HUES6 (cell line): ENCODE measurements around the gene SATB2.
A peak's percentile ranks its signal among the peaks of the same experiment; 100 is the strongest.

Experiments
- H3K27ac ChIP-seq: 2 replicates; pipeline ENCODE4 v1.7.0; 2013; ENCODE audit warnings: low read depth, mild to moderate bottlenecking, low read length, inconsistent platforms
- H3K27me3 ChIP-seq: 2 replicates; pipeline ENCODE4 v1.6.1; 2013; ENCODE audit warnings: low read length; ENCODE audit not compliant: control insufficient read depth, insufficient read depth
- H3K36me3 ChIP-seq: 2 replicates; pipeline ENCODE4 v1.6.1; 2013; ENCODE audit warnings: low read length; ENCODE audit not compliant: control insufficient read depth, insufficient read depth
- H3K4me1 ChIP-seq: 2 replicates; pipeline ENCODE4 v1.6.1; 2013; ENCODE audit warnings: low read length; ENCODE audit not compliant: control insufficient read depth, insufficient read depth
- H3K4me3 ChIP-seq: 2 replicates; pipeline ENCODE4 v1.5.1; 2013; ENCODE audit warnings: low read depth, low read length
- H3K9ac ChIP-seq: one replicate; pipeline ENCODE4 v1.6.1; 2013; ENCODE audit warnings: mild to moderate bottlenecking, low read length
- H3K9me3 ChIP-seq: 2 replicates; pipeline ENCODE4 v1.6.1; 2013; ENCODE audit warnings: low read depth, low read length; ENCODE audit not compliant: control insufficient read depth, insufficient read depth

SATB2 gene

GRCh38 chr2:199444749-199445148, 13.0 kb downstream of the SATB2 start:
- Histone ChIP-seq H3K27me3 (no peaks in the 10 kb centered on the region), H3K36me3 (no peaks in the 10 kb centered on the region), H3K4me1 (peaks cover 22% of the 10 kb centered on the region), H3K9me3 (no peaks in the 10 kb centered on the region), H3K27ac (no peak overlapping the region), H3K9ac (no peak overlapping the region), H3K4me3 (no peak overlapping the region)

GRCh38 chr2:199443589-199444130, 14.1 kb downstream of the SATB2 start:
- no peaks in the 10 kb centered on the region for H3K27me3 ChIP-seq
- no peak overlapping the region for H3K9ac ChIP-seq
- H3K27ac ChIP-seq = no peak overlapping the region
- no peaks in the 10 kb centered on the region for H3K9me3 ChIP-seq
- no peaks in the 10 kb centered on the region for H3K36me3 ChIP-seq
- H3K4me3 ChIP-seq = no peak overlapping the region
- H3K4me1 ChIP-seq = peaks cover 32% of the 10 kb centered on the region

DNA sequence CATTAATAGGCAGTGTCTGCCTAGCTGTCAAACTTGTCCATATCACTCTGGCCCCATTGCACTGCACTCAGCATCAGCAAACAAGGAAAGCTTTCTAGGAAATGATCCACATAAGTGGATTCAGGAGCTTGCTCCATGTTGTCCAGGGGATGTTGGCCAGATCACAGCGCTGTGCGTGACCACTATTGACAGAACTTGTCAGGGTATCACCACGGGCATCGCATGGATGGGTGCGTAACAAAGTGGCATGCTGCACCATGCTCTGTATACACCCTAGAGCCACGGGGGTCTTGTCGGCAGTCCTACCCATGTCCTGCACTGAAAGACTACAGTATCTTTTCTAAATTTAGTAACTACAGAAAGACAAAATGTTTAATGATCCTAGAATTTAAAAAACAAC, 15.6 kb downstream of the SATB2 start:
- Histone ChIP-seq H3K4me1 (peaks cover 31% of the 10 kb centered on the region), H3K9ac (no peak overlapping the region), H3K36me3 (no peaks in the 10 kb centered on the region), H3K9me3 (no peaks in the 10 kb centered on the region), H3K27me3 (no peaks in the 10 kb centered on the region), H3K4me3 (no peak overlapping the region), H3K27ac (no peak overlapping the region)

GRCh38 chr2:199441759-199442158, 16.0 kb downstream of the SATB2 start:
- H3K4me1 ChIP-seq = peaks cover 27% of the 10 kb centered on the region
- no peaks in the 10 kb centered on the region for H3K27me3 ChIP-seq
- H3K9ac ChIP-seq = no peak overlapping the region
- H3K27ac ChIP-seq = no peak overlapping the region
- H3K9me3 ChIP-seq = no peaks in the 10 kb centered on the region
- H3K4me3 ChIP-seq = no peak overlapping the region
- no peaks in the 10 kb centered on the region for H3K36me3 ChIP-seq

DNA sequence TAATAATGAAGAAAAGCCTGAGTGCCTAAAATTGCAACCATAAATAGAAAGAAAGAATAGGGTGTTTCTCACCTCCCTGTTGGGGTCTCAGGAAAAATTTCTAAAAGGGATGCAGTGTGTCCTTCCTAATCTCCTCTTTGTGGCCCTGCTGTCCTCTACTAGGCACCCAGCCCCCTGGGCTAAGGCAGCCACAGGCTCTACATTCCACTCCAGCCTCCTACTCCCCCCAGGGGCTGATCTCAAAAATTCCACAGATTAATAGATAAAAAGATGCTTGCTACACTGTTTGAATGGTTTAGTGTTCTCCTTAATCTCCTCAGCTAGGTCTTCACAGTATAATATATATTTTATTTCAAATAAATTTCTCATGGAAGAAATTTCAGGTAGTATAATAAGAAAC, 17.6 kb downstream of the SATB2 start:
- no peaks in the 10 kb centered on the region for H3K36me3 ChIP-seq
- peaks cover 26% of the 10 kb centered on the region for H3K4me1 ChIP-seq

GRCh38 chr2:199439542-199439941, 18.2 kb downstream of the SATB2 start:
- peak overlapping the region; percentile 1 for H3K9ac ChIP-seq
- no peaks in the 10 kb centered on the region for H3K9me3 ChIP-seq
- no peaks in the 10 kb centered on the region for H3K36me3 ChIP-seq
- no peak overlapping the region for H3K4me3 ChIP-seq
- H3K27ac ChIP-seq = no peak overlapping the region
- no peaks in the 10 kb centered on the region for H3K27me3 ChIP-seq
- H3K4me1 ChIP-seq = peaks cover 26% of the 10 kb centered on the region

More for the DNA sequence above, 17.6 kb downstream of the SATB2 start:
- Histone ChIP-seq H3K9me3 (no peaks in the 10 kb centered on the region), H3K27me3 (no peaks in the 10 kb centered on the region), H3K4me3 (no peak overlapping the region), H3K27ac (no peak overlapping the region), H3K9ac (no peak overlapping the region)

- Histone ChIP-seq H3K4me1 (peaks cover 26% of the 10 kb centered on the region), H3K27ac (0 out of 2 replicates have a peak overlapping the region, but pooled peaks have one; percentile 4), H3K4me3 (no peak overlapping the region), H3K27me3 (no peaks in the 10 kb centered on the region), H3K9me3 (no peaks in the 10 kb centered on the region), H3K36me3 (no peaks in the 10 kb centered on the region), H3K9ac (peak overlapping the region; percentile 1)
These were observed 18.7 kb downstream of the SATB2 start for GRCh38 chr2:199439066-199439465.

- no peaks in the 10 kb centered on the region for H3K36me3 ChIP-seq
- no peak overlapping the region for H3K9ac ChIP-seq
- H3K27ac ChIP-seq = no peak overlapping the region
- H3K27me3 ChIP-seq = no peaks in the 10 kb centered on the region
- H3K4me3 ChIP-seq = no peak overlapping the region
- peaks cover 52% of the 10 kb centered on the region for H3K4me1 ChIP-seq
- H3K9me3 ChIP-seq = no peaks in the 10 kb centered on the region
These were observed 23.2 kb downstream of the SATB2 start for GRCh38 chr2:199434555-199434954.

GRCh38 chr2:199433204-199433832, 24.4 kb downstream of the SATB2 start:
- peak overlapping the region; percentile 16; the same call in 1 of the 2 replicates for H3K27ac ChIP-seq

DNA sequence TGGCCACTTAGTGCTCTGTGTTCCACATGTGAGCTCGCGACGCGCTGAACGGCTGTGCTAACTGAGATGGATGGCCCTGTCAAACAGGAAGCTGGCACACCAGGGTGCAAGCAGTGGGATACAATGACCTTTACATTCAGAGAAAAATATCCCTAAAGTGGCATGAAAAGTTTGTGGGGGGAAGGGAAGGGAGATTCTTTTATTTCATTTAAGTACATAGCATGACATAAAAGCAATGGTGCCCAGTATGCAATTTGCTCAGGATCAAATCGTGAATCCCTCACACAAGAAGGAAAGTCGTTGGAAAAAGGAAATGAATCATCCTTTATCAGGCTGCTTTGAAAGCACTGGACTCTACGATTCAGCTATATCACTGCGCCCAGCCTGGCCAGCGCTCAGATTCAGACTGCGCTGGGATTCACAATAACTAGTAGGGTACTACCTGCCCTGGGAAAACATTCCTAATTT, 26.0 kb downstream of the SATB2 start:
- Histone ChIP-seq H3K4me1 (peaks cover 38% of the 10 kb centered on the region), H3K27me3 (no peaks in the 10 kb centered on the region), H3K9ac (peak overlapping the region; percentile 41), H3K27ac (peak overlapping the region; percentile 63; the same call in 1 of the 2 replicates), H3K9me3 (no peaks in the 10 kb centered on the region), H3K36me3 (no peaks in the 10 kb centered on the region), H3K4me3 (peak overlapping the region; percentile 42; the same call in 1 of the 2 replicates)

More at GRCh38 chr2:199433204-199433832, 24.4 kb downstream of the SATB2 start:
- Histone ChIP-seq H3K36me3 (no peaks in the 10 kb centered on the region), H3K9me3 (no peaks in the 10 kb centered on the region), H3K9ac (no peak overlapping the region), H3K4me3 (no peak overlapping the region), H3K27me3 (no peaks in the 10 kb centered on the region), H3K4me1 (peaks cover 40% of the 10 kb centered on the region)

GRCh38 chr2:199430214-199430613, 27.5 kb downstream of the SATB2 start:
- no peaks in the 10 kb centered on the region for H3K9me3 ChIP-seq
- no peaks in the 10 kb centered on the region for H3K36me3 ChIP-seq
- no peaks in the 10 kb centered on the region for H3K27me3 ChIP-seq
- H3K27ac ChIP-seq = no peak overlapping the region
- peaks cover 38% of the 10 kb centered on the region for H3K4me1 ChIP-seq
- H3K4me3 ChIP-seq = no peak overlapping the region
- no peak overlapping the region for H3K9ac ChIP-seq
